Measurements from ENCODE around the gene SCP2.

Gene SCP2

DNA sequence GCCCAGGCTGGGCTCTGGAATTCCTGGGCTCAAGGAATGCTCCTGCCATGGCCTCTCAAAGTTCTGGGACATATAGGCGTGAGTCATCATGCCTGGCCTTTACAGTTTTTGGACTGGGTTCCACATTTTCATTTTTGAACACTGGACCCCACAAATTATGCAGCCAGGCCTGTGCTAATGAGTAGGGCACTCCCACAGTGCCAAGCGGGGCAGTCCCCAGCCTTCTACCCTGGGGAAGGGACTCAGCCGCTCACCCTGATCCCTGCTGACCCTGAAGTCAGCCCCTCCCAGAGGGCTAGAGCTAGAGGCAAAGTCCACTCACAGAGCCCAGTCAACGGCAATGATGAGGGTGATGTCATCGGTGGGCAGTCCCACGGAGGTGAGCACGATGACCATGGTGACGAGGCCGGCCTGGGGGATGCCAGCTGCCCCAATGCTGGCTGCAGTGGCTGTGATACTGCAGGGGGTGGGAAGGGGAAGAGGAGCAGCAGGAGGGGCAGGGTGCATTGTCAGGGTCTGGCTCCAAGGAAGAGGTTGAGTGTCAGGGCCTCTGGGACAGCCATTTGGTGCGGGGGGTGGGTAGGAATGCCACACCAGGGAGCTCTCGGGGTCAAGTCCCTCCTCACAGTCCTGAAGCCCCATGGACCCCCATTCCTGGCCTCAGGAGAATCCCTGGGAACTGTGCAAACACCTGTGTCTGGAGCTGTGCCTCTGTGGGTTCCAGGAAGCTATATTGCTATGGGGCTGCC, 162.6 kb downstream of the SCP2 start:
- TF ChIP-seq, protein P1, sequence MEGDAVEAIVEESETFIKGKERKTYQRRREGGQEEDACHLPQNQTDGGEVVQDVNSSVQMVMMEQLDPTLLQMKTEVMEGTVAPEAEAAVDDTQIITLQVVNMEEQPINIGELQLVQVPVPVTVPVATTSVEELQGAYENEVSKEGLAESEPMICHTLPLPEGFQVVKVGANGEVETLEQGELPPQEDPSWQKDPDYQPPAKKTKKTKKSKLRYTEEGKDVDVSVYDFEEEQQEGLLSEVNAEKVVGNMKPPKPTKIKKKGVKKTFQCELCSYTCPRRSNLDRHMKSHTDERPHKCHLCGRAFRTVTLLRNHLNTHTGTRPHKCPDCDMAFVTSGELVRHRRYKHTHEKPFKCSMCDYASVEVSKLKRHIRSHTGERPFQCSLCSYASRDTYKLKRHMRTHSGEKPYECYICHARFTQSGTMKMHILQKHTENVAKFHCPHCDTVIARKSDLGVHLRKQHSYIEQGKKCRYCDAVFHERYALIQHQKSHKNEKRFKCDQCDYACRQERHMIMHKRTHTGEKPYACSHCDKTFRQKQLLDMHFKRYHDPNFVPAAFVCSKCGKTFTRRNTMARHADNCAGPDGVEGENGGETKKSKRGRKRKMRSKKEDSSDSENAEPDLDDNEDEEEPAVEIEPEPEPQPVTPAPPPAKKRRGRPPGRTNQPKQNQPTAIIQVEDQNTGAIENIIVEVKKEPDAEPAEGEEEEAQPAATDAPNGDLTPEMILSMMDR (IDR thresholded peaks at IDR 0.05; ENCODE audit: low read depth, low read length, poor library complexity, severe bottlenecking), result no peak
- H3K27me3 ChIP-seq (ENCODE audit: control insufficient read depth, low read length), result no peaks in the 10 kb centered on the region
- H4K20me1 ChIP-seq (ENCODE audit: control insufficient read depth, insufficient read depth, low read depth, low read length), result no peaks in the 10 kb centered on the region
- no peaks in the 10 kb centered on the region for H3K9me2 ChIP-seq (replicated peaks; ENCODE audit: control insufficient read depth, low read length)
- H3K27ac ChIP-seq (ENCODE audit: low read depth, low read length), result no peak overlapping the region
- no peaks in the 10 kb centered on the region for H3K36me3 ChIP-seq (ENCODE audit: control insufficient read depth, low read length)
- no peaks in the 10 kb centered on the region for H3F3A ChIP-seq (ENCODE audit: control insufficient read depth, insufficient read depth)
- no peaks in the 10 kb centered on the region for H3K9me3 ChIP-seq (ENCODE audit: control insufficient read depth, insufficient read depth, low read length)
- no peak overlapping the region for H3K4me3 ChIP-seq (ENCODE audit: low read length)
- H3K79me2 ChIP-seq (ENCODE audit: control insufficient read depth, low read length), result no peaks in the 10 kb centered on the region
- H3K4me2 ChIP-seq (ENCODE audit: low read length), result no peak overlapping the region
- H3K4me1 ChIP-seq (ENCODE audit: control insufficient read depth, low read length), result no peaks in the 10 kb centered on the region

DNA sequence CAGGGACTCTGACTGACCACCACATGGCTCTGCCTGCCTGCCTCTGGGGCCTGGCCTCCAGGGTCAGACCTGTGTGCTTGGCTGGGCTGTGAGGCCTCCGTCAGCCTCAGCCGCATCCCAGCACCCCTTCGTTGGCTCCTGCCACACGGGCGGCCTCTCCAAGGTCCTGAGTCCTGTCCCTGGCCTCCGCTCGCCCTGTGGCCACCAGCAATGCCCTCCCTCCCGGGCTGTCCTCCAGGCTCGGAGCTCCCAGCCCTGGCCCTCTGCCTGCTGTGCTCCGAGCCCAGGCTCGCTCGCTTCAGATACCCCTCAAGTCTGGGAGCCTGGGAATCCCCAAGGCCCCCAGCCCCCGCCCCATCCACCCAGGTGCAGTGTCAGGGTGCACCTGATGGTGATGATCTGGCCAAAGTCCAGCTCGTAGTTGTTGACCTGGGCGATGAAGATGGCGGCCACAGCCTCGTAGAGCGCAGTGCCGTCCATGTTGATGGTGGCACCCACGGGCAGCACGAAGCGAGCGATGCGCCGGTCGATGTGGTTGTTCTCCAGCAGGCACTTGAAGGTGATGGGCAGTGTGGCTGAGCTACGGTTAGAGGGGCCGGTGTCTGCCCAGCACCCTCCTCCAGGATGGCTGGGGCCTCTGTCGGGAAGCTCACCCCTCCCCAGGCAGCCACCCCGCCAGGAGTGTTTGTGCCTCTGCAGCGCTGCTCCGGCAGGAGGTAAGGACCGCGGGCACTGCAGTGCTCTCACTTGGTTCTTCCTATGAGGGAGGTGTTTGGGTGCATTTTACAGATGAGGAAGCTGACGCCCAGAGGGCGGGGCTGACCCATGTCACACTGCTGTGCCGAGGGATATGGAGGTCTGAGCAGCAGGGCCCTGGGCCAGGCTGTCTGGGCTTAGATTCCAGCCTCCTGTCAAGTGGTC, 163.4 kb downstream of the SCP2 start:
- H3K9me2 ChIP-seq (replicated peaks; ENCODE audit: control insufficient read depth, low read length), result no peaks in the 10 kb centered on the region
- H3K27ac ChIP-seq (ENCODE audit: low read depth, low read length), result no peak overlapping the region
- no peaks in the 10 kb centered on the region for H3K4me1 ChIP-seq (ENCODE audit: control insufficient read depth, low read length)
- TF ChIP-seq EZH2phosphoT487 (IDR thresholded peaks at IDR 0.05; ENCODE audit: borderline replicate concordance, low read length), result no peak
- TF ChIP-seq, protein P1 (IDR thresholded peaks at IDR 0.05; ENCODE audit: low read depth, low read length, poor library complexity, severe bottlenecking), result no peak
- no peaks in the 10 kb centered on the region for H3K27me3 ChIP-seq (ENCODE audit: control insufficient read depth, low read length)
- no peaks in the 10 kb centered on the region for H3F3A ChIP-seq (ENCODE audit: control insufficient read depth, insufficient read depth)
- H3K36me3 ChIP-seq (ENCODE audit: control insufficient read depth, low read length), result no peaks in the 10 kb centered on the region
- no peak overlapping the region for H3K4me3 ChIP-seq (ENCODE audit: low read length)
- H3K4me2 ChIP-seq (ENCODE audit: low read length), result no peak overlapping the region
- H3K9me3 ChIP-seq (ENCODE audit: control insufficient read depth, insufficient read depth, low read length), result peaks cover 8% of the 10 kb centered on the region; the same call in 1 of the 2 replicates
- H3K79me2 ChIP-seq (ENCODE audit: control insufficient read depth, low read length), result no peaks in the 10 kb centered on the region
- H4K20me1 ChIP-seq (ENCODE audit: control insufficient read depth, insufficient read depth, low read depth, low read length), result no peaks in the 10 kb centered on the region

DNA sequence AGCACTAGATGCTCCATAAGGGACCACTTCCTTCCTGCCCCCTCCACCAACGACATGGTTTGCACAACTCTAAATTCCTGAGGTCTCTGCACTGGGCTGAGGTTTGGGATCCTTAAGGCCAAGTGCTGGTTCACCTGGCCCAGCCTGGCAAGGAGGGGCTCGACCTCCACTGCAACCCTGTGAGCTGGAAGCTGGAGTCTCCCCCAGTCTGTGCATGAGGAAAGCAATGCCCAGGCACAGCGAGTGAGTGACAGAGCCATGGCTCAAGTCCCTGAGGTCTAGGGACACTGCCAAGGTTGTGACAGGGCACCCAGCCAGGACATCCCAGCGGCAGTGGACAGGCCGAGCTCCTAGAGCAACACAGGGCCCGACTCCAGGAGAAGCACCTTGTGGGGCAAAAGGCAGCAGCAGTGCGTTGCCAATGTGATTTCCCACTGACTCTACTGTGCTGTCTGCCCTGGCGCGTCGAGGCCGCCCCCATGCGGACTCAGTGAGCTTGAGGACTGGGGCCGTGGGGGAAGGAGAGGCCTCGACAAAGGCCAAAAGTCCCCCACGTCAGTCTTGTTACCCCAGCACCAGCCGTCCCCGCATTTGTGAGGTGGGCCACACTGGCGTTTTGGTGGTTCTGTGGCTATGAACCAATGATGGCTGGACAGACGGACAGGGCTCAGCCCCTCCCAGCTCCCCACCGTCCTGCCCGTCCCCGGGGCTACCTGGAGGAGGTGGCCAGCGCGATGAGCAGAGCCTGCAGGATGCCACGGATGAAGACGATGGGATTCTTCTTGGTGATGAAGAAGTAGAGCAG, 165.0 kb downstream of the SCP2 start:
- H3K27ac ChIP-seq (ENCODE audit: low read depth, low read length), result no peak overlapping the region
- H4K20me1 ChIP-seq (ENCODE audit: control insufficient read depth, insufficient read depth, low read depth, low read length), result no peaks in the 10 kb centered on the region
- H3K27me3 ChIP-seq (ENCODE audit: control insufficient read depth, low read length), result no peaks in the 10 kb centered on the region
- H3K36me3 ChIP-seq (ENCODE audit: control insufficient read depth, low read length), result no peaks in the 10 kb centered on the region
- TF ChIP-seq, protein P1 (IDR thresholded peaks at IDR 0.05; ENCODE audit: low read depth, low read length, poor library complexity, severe bottlenecking), result no peak
- TF ChIP-seq EZH2phosphoT487 (IDR thresholded peaks at IDR 0.05; ENCODE audit: borderline replicate concordance, low read length), result no peak
- no peaks in the 10 kb centered on the region for H3K4me1 ChIP-seq (ENCODE audit: control insufficient read depth, low read length)
- no peaks in the 10 kb centered on the region for H3K79me2 ChIP-seq (ENCODE audit: control insufficient read depth, low read length)
- no peaks in the 10 kb centered on the region for H3F3A ChIP-seq (ENCODE audit: control insufficient read depth, insufficient read depth)
- H3K4me3 ChIP-seq (ENCODE audit: low read length), result no peak overlapping the region
- H3K9me2 ChIP-seq (replicated peaks; ENCODE audit: control insufficient read depth, low read length), result no peaks in the 10 kb centered on the region
- H3K9me3 ChIP-seq (ENCODE audit: control insufficient read depth, insufficient read depth, low read length), result peaks cover 24% of the 10 kb centered on the region
- no peak overlapping the region for H3K4me2 ChIP-seq (ENCODE audit: low read length)

All from DOHH2 (cell line).